Measurements from ENCODE around the gene RILP.
"Not testable (repeated sequence)": the region's sequence is repeated elsewhere in the genome, so short reads cannot be mapped to it uniquely, and the experiment has no call there.

RILP gene

GRCh38 chr17:1649844-1650501 is at the start of gene RILP:
Gene RILP (minus strand): TSS chr17:1649866. CDS start chr17:1649804, 62 bp downstream.
- DNase-seq (ENCODE audit: low read depth, low spot score): no peak

- DNase-seq (ENCODE audit: low read depth, low spot score): no peak
These were observed 48.0 kb upstream of the RILP start for GRCh38 chr17:1697681-1698080.

- no peak for DNase-seq (ENCODE audit: low read depth, low spot score)
These were observed 45.7 kb upstream of the RILP start for GRCh38 chr17:1695365-1695764.

DNA sequence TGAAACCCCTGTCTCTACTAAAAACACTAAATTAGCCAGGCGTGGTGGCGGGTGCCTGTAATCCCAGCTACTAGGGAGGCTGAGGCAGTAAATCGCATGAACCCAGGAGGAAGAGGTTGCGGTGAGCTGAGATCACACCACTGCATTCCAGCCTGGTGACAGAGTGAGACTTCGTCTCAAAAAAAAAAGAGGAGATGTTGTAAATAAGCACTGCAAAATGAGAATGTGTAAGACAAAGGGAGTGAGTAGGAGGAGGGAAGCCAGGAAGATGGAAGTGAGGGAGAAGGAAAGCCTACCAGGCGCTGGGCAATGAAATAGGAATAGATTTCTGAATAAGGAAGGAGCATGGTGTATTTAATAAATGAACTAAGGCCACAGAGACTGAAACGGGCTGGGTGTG is 43.7 kb upstream of the RILP start:
- no peak for DNase-seq (ENCODE audit: low read depth, low spot score)

DNA sequence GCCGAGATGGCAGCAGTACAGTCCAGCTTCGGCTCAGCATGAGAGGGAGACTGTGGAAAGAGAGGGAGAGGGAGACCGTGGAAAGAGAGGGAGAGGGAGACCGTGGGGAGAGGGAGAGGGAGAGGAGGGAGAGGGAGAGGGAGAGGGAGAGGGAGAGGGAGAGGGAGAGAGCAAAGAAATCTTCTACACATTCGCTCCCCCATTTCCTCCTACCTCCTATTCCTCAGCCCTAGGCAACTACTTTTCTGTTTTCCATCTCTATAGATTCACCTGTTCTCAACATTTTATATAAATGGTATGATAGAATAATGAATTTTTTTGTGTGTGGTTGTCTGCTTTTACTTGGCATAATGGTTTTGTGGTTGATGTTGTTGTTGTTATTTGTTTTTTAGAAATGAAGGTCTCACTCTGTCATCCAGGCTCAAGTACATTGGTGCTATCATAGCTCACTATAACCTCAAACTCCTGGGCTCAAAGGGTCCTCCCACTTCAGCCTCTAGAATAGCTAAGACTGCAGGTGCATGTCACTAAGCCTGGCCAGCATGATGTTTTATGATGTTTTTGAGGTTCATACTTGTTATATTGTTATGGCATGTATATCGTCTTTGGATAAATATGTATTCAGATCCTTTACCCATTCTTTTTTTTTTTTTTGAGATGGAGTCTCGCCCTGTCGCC is 41.0 kb upstream of the RILP start:
- DNase-seq (ENCODE audit: low read depth, low spot score): no peak

- not testable (repeated sequence) for DNase-seq (ENCODE audit: low read depth, low spot score)
These were observed 38.7 kb upstream of the RILP start for GRCh38 chr17:1688405-1688804.

GRCh38 chr17:1686086-1686485 is 36.4 kb upstream of the RILP start:
- DNase-seq (ENCODE audit: low read depth, low spot score): no peak

- DNase-seq (ENCODE audit: low read depth, low spot score): peak; percentile 96
These were observed 34.9 kb upstream of the RILP start, which contains the start of gene PRPF8 for GRCh38 chr17:1684378-1685189. Gene PRPF8 (minus strand): TSS chr17:1684867. CDS start chr17:1684571, 296 bp downstream.

- DNase-seq (ENCODE audit: low read depth, low spot score): no peak
These were observed 33.8 kb upstream of the RILP start for GRCh38 chr17:1683459-1683858.

- no peak for DNase-seq (ENCODE audit: low read depth, low spot score)
These were observed 26.7 kb upstream of the RILP start for GRCh38 chr17:1676401-1676800.

GRCh38 chr17:1673041-1673785 is 23.5 kb upstream of the RILP start:
- DNase-seq (ENCODE audit: low read depth, low spot score): no peak

DNA sequence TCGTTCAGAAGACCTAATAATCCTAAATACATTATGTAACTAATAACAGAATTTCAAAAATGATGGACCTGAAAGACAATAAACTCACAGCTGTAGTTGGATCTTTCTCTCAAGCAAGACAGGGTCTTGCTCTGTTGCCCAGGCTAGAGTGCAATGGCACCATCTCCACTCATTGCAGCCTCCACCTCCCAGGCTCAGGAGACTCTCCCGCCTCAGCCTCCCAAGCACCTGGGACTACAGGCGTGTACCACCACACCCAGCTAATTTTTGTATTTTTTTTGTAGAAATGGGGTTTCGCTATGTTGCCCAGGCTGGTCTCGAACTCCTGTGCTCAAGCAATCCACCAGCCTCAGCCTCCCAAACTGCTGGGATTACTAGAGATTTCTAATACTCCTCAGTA is 14.3 kb upstream of the RILP start:
- DNase-seq (ENCODE audit: low read depth, low spot score): not testable (repeated sequence)

- DNase-seq (ENCODE audit: low read depth, low spot score): no peak
These were observed 11.4 kb upstream of the RILP start for GRCh38 chr17:1661045-1661444.

DNA sequence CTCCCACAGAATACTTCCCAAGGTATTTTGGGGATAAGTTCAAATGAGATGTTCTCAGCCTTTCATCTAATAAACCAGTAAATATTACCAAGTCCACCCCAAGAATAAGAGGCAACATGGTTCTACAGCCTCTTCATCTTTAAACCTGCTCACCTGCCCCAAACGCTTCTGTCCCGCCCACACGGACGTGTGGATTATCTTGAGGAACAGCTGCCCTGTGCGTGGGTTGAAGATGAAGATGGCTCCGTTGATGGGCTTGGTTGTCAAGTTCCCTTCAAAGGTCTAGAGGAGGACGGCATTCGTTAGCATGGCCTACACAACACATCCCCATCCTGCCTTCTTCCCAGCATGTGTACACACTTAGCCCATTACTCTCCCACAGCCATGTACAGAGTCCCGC is 8.4 kb upstream of the RILP start:
- no peak for DNase-seq (ENCODE audit: low read depth, low spot score)

- no peak for DNase-seq (ENCODE audit: low read depth, low spot score)
These were observed 4.1 kb upstream of the RILP start for GRCh38 chr17:1653735-1654134.

- DNase-seq (ENCODE audit: low read depth, low spot score): not testable (repeated sequence)
These were observed 3.1 kb upstream of the RILP start for GRCh38 chr17:1652794-1653193.

GRCh38 chr17:1651559-1651844 is 1.8 kb upstream of the RILP start:
- DNase-seq (ENCODE audit: low read depth, low spot score): no peak

GRCh38 chr17:1650731-1651558 is 1.3 kb upstream of the RILP start:
- no peak for DNase-seq (ENCODE audit: low read depth, low spot score)

DNA sequence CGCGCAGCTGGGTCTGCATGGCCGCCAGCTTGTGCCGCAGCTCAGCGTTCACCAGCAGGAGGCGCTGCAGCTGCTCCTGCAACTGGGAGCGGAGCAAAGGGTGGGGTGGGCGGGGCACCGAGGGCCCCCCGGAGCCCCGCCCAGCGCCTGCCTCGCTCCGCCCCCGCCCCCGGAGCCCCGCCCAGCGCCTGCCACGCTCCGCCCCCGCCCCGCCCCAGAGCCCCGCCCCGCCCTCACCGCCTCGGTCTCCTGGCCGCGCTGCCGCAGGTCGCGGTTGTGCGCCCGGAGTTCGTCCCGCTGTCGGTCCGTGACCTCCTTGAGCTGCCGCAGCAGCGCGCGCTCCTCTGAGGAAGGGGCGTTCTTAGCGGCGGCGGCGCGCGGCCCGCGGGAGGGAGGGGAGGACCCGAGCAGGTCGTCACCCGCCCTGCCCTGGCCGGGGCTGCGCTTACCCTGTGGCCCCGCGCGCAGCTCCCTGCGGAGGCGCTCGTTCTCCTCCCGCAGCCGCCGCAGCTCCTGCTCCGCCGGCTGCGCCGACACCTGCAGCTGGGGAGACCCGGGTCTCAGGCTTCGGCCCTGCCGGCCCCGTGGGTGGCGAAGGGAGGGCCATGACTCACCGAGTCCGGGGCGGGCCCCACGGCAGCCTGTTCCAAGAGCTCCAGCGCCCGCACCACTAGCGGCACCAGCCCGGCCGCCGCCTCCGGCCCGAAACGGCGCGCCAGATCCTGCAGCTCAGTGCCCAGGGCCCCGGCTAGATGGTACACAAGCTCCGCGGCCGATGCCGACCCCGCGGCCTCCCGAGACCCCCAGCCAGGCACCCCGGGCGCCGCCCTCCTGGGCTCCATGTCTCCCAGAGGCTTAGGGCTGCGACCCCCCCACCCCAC is 463 bp downstream of the RILP start:
- peak; percentile 85 for DNase-seq (ENCODE audit: low read depth, low spot score)
